ENCODE data around the gene LEMD3. TPM values are rescaled to one million over a fixed set of nuclear protein-coding genes. Genes with fewer than 3 reads are reported as not detected.
A peak's percentile ranks its signal among the peaks of the same experiment; 100 is the strongest.

Gene LEMD3
- total RNA-seq, 1 experiment from 2014 or later: 17.4 TPM

- no peak for DNase-seq (ENCODE audit: low spot score)
These were observed 38.7 kb downstream of the LEMD3 start for GRCh38 chr12:65208125-65208524.

GRCh38 chr12:65208964-65209654 is 39.7 kb downstream of the LEMD3 start:
- no peak for DNase-seq (ENCODE audit: low spot score)

GRCh38 chr12:65209655-65210043 is 40.3 kb downstream of the LEMD3 start:
- no peak for DNase-seq (ENCODE audit: low spot score)

DNA sequence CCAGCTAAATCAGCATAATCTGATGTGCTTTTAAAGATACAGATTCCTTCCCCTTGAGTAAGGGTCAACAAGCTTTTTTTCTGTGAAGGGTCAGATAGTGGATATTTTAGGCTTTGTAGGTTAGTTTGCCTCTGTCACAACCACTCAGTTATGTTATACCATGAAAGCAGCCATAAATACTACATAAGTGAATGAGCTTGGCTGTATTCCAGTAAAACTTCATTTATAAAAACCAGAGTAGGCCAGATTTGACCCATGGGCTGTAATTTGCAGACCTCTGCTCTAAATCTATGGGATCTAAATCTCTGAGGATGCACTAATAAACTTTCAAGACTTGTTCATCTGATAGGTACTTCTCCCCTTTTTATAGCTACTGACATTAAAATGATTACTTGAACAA is 47.7 kb downstream of the LEMD3 start:
- DNase-seq (ENCODE audit: low spot score): no peak

GRCh38 chr12:65220761-65221160 is 51.4 kb downstream of the LEMD3 start:
- no peak for DNase-seq (ENCODE audit: low spot score)

DNA sequence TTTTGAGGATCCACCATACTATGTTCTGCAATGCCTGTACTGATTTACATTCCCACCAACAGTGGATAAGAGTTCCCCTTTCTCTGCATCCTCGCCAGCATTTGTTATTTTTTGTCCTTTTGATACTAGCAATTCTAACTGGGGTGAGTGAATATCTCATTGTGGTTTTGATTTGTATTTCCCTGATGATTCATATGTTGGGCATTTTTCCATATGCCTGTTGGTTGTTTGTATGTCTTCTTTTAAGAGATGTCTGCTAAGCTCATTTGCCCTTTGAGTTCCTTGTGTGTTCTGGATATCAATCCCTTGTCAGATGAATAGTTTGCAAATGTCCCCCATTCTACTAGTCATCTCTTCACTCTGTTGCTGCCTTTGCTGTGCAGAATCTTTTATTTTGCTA is 60.1 kb downstream of the LEMD3 start:
- peak; percentile 17 for DNase-seq (ENCODE audit: low spot score)

- no peak for DNase-seq (ENCODE audit: low spot score)
These were observed 63.2 kb downstream of the LEMD3 start for GRCh38 chr12:65232476-65233077.

DNA sequence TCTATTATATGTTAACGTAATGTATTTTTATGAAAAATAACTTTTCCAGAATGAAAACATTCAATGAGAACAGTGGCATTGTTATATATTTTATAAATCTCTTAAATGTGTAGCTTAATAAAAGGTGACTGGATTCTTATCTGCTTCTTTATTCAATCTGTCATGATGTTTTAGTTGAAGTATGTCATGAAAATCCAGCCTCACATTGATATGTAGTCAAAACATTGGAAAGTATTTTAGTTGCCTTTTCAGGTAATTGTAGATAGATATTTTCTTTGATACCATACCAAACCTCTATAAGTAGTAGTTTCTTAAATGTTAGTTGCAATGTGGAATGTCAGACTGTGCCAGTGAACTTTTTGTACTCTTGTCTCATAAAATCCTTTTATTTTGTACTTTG is 67.8 kb downstream of the LEMD3 start:
- no peak for DNase-seq (ENCODE audit: low spot score)

- no peak for DNase-seq (ENCODE audit: low spot score)
These were observed 69.2 kb downstream of the LEMD3 start for GRCh38 chr12:65238609-65239008.

DNA sequence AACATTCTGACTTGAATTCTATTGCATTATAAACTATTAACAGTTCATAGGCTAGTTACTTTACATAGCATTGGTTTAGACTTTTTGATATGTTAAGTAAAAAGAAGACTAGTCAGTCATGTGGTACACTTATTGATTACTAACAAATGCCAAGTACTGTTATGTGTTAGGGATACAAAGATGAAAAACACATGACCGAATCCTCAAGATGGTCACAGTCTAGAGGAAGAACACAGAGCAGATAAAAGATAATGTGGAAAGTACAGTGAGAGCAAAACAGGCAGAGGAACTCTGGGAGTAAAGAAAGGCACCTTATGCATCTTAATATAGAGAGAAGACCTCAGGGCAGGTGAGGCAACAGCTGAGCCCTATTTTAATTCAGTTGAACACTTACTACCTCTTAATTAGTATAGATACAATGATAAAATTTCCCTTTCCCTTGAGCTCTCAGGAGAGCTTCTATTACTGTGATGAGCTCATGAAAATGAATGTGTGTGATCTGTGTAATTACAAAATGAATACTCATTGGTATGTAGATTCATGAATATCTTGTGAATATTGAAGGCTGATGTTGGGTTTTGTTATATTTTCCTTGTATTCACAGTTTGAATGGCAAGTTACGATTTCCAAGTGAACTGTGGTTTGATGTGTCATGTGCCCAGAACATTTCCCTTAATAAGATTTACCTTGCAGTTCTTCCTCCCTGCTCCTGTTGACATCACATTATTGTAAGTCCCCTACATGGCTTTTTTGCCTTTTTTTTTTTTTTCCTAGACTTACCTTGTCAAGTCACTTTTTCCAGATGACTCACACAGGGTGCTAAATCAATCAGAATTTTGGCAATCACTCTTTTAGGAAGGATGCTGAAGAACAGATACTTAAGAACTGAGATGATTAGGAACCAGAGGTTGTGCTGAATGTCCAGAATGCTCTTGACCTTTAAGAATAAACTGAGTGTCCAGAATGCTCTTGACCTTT is 79.6 kb downstream of the LEMD3 start:
- DNase-seq (ENCODE audit: low spot score): no peak

- DNase-seq (ENCODE audit: low spot score): no peak
These were observed 83.1 kb downstream of the LEMD3 start for GRCh38 chr12:65252515-65252914.

DNA sequence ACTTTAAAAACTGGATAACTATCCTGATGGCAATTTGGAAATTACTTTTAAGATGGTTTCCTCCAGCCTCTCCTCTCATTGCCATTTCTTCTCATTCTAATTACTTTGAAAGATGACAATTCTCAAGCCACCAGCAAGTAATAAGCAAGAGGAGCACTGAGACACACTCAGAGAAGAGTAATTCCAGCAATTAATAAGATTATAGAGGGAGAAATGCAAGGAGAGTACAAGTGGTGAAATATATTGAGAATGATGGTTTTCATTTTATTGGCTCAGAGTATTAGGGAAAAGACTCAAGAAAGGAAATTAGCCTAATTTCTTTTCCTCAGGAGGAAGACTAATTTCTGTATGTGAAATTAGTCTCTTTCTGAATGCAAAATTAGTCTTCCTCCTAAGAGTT is 88.6 kb downstream of the LEMD3 start:
- DNase-seq (ENCODE audit: low spot score): no peak

- DNase-seq (ENCODE audit: low spot score): no peak
These were observed 90.1 kb downstream of the LEMD3 start for GRCh38 chr12:65259501-65259900.

DNA sequence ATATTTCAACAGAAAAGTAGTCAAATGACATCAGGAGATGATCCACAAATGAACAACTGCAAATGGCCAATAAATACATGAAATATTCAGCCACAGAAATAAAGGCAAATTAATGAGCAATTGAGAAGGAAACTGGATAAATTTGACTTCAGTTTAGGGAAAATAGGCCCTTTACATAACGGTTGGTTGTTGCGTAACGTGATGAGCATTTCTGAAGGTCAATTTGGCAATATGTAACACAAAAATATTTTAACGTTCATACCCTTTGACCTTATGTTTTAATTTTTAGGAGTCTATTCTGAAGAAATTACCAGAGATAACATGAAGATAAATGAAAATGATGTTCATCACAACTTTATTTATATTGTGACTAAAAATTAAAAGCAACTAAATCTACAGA is 94.4 kb downstream of the LEMD3 start:
- DNase-seq (ENCODE audit: low spot score): no peak

DNA sequence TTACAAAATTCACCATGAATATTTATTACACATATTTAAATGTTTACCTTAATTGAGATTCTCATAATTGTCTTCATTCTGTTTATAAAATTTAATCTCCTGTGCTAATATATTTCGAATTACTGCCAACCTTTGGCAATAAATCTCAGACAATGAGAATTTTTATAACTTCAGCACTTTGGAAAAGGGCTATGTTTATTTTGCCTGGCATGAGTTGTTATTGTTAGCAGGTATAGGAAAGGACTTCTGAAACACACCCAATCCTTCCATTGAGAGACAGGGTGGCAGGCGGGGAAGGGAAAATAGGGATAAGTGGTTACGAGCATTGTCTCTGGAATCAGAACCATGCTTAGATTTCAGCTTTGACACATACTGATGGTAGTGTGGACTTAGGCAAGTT is 97.0 kb downstream of the LEMD3 start:
- no peak for DNase-seq (ENCODE audit: low spot score)

GRCh38 chr12:65269603-65270002 is 100.2 kb downstream of the LEMD3 start:
- no peak for DNase-seq (ENCODE audit: low spot score)

DNA sequence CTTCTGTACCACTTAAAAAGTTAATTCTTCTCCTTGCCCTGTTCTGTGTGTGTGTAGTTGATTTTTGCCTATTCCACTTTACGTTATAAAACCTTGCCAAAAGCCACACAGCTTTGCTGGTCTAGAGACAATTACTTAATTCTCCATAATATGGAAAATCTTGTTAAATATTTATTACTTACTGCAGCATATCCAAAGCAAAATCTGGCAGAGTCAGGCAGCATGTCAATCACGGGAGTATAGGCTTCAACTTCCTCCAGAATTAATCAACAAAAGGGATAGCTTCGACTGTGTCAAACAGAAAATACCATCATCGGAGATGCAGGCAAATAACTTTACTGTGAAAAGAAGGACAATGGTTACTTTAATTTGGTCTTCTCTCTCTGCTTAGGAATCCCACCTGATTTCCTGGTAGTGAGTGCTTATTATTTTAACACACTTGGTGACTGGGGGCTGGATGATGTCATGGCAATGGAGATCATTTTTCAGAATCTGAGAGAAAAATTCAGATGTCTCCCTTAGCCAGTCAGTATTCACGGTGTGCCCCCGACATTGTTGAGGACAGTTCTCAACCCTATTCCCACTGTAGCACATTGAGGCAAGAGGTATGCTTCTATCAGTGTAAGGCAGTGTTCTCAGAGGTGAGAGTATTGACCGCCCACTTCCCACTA is 105.4 kb downstream of the LEMD3 start:
- no peak for DNase-seq (ENCODE audit: low spot score)

- no peak for DNase-seq (ENCODE audit: low spot score)
These were observed 106.2 kb downstream of the LEMD3 start for GRCh38 chr12:65275627-65276026.

- DNase-seq (ENCODE audit: low spot score): no peak
These were observed 107.6 kb downstream of the LEMD3 start for GRCh38 chr12:65276916-65277530.

DNA sequence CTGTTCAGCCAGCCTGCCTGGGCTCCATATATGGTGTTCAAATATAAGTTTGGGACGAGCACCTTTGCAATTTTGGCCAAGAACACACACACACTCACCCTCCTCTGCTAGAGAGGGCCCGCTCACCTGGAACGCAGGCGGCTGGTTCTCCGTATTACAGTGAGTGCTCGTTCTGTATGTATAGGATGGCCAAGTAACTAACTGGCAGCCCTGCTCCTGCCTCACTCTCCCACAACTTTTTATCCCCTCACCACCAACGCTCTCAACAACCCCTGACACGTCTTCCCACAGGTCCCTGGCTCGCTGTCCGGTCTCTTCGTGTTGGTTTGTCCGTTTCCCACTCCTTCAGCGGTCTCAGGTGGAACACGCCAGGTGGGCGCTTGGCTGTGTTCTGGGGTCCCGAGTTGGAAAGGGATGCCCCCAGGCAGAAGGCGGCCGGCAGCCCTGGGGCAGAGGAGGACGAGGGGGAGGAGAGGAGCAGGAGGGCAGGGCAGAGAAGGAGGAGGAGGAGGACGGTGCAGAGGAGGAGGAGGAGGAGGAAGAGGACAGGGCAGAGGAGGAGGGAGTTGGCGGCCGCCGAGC is 108.7 kb downstream of the LEMD3 start:
- no peak for DNase-seq (ENCODE audit: low spot score)
